B cell (primary cell): ENCODE results near the gene CIAPIN1. TPM values are rescaled to one million over a fixed set of nuclear protein-coding genes. Genes with fewer than 3 reads are reported as not detected.

Experiments used
- ATAC-seq: fragments of 200-7000 bp; cut with Tn5 transposase; one replicate; pipeline ENCODE4 v1.10.0; 2021; ENCODE audit warnings: low read depth, mild to moderate bottlenecking, moderate number of reproducible peaks, moderate library complexity
- CTCF ChIA-PET: fragments of 350-600 bp; sonication (Branson Sonifier 250); formaldehyde crosslinking; loops from one replicate; lab custom pipeline; 2021; ENCODE audit warnings: antibody characterized with exemption, inconsistent platforms; lab: Charles Lee
- POLR2A ChIA-PET: fragments of 350-600 bp; sonication (Branson Sonifier 250); formaldehyde crosslinking; loops from one replicate; lab custom pipeline; 2021; ENCODE audit warnings: antibody characterized with exemption; lab: Charles Lee
- DNase-seq: peaks from one replicate; pipeline ENCODE4 v3.0.0; 2013
- H2AFZ ChIP-seq: 2 replicates; pipeline ENCODE4 v1.6.1; 2012; ENCODE audit warnings: mild to moderate bottlenecking, low read depth, low read length; ENCODE audit not compliant: insufficient read depth, poor library complexity, severe bottlenecking
- H3K27ac ChIP-seq, 2 donors: 1 replicate in 1 of 2; 2 replicates in 1 of 2; pipeline ENCODE4 v1.5.1; 2012 to 2013; ENCODE audit warnings: low read length in 2 of 2, mild to moderate bottlenecking in 2 of 2, moderate library complexity in 1 of 2
- H3K27me3 ChIP-seq, 4 experiments: fragments of 200-600 bp in 1 of 4; sonication (generic) in 1 of 4; replicated peaks in 1 of 4; 1 replicate in 2 of 4; 2 replicates in 2 of 4; pipeline versions ENCODE4 v1.6.1 to v1.7.0; 2013 to 2016; ENCODE audit warnings: low read length in 3 of 4, mild to moderate bottlenecking in 2 of 4, mixed read lengths in 1 of 4, moderate library complexity in 1 of 4; ENCODE audit not compliant: insufficient read depth in 4 of 4, control insufficient read depth in 3 of 4; ENCODE audit errors: control extremely low read depth in 1 of 4
- H3K36me3 ChIP-seq, 2 experiments: replicated peaks in 1 of 2; 1 replicate in 1 of 2; 2 replicates in 1 of 2; pipeline versions ENCODE4 v1.6.1 to v1.7.1; 2013; ENCODE audit warnings: low read length in 1 of 2; ENCODE audit not compliant: insufficient read depth in 2 of 2, control insufficient read depth in 1 of 2; ENCODE audit errors: control extremely low read depth in 1 of 2, extremely low read depth in 1 of 2
- H3K4me1 ChIP-seq, 2 donors: fragments of 200-600 bp in 1 of 2; sonication (generic) in 1 of 2; 1 replicate in 1 of 2; 2 replicates in 1 of 2; pipeline versions ENCODE4 v1.5.1 to v1.6.1; 2013 to 2017; ENCODE audit warnings: low read length in 2 of 2; ENCODE audit not compliant: control insufficient read depth in 2 of 2, insufficient read depth in 2 of 2
- H3K4me2 ChIP-seq: replicated peaks from 2 replicates; pipeline ENCODE3; 2012; ENCODE audit warnings: mild to moderate bottlenecking, low read depth, low read length; ENCODE audit not compliant: poor library complexity, severe bottlenecking
- H3K4me3 ChIP-seq, 5 experiments: fragments of 200-600 bp in 1 of 5; sonication (generic) in 1 of 5; 1 replicate in 3 of 5; 2 replicates in 2 of 5; pipeline versions ENCODE4 v1.5.1 to v1.7.0; 2011 to 2016; ENCODE audit warnings: low read length in 4 of 5, mild to moderate bottlenecking in 4 of 5, low read depth in 2 of 5, control low read depth in 1 of 5, moderate library complexity in 1 of 5; ENCODE audit not compliant: insufficient read depth in 1 of 5; ENCODE audit errors: control extremely low read depth in 1 of 5, extremely low read depth in 1 of 5
- H3K79me2 ChIP-seq: fragments of 200-600 bp; sonication (generic); one replicate; pipeline ENCODE4 v1.6.0; 2016; ENCODE audit warnings: low read length; ENCODE audit not compliant: control insufficient read depth, insufficient read depth
- H3K9ac ChIP-seq: fragments of 200-600 bp; sonication (generic); 2 replicates; pipeline ENCODE4 v1.6.1; 2017; ENCODE audit warnings: mild to moderate bottlenecking, low read length, moderate library complexity
- H3K9me3 ChIP-seq, 3 donors: one replicate each; pipeline versions ENCODE4 v1.6.1 to v1.7.1; 2013; ENCODE audit warnings: low read length in 2 of 3; ENCODE audit not compliant: control insufficient read depth in 2 of 3, insufficient read depth in 1 of 3; ENCODE audit errors: control extremely low read depth in 1 of 3
- H4K20me1 ChIP-seq: 2 replicates; pipeline ENCODE4 v1.6.0; 2012; ENCODE audit warnings: mild to moderate bottlenecking, low read length; ENCODE audit not compliant: insufficient read depth, control insufficient read depth, poor library complexity, severe bottlenecking
- H3K27ac Mint-ChIP-seq: one replicate; pipeline ENCODE4 v1.8.0; 2021; ENCODE audit warnings: mixed read lengths
- H3K27me3 Mint-ChIP-seq: one replicate; pipeline ENCODE4 v1.8.0; 2021; ENCODE audit warnings: mixed read lengths
- H3K4me1 Mint-ChIP-seq: one replicate; pipeline ENCODE4 v1.8.0; 2021; ENCODE audit warnings: mixed read lengths
- H3K4me3 Mint-ChIP-seq: one replicate; pipeline ENCODE4 v1.8.0; 2021; ENCODE audit warnings: mixed read lengths
- H3K9me3 Mint-ChIP-seq: one replicate; pipeline ENCODE4 v1.8.0; 2022; ENCODE audit warnings: mixed read lengths; ENCODE audit not compliant: insufficient read depth
- CTCF ChIP-seq: fragments of 200-600 bp; IDR thresholded peaks from one replicate; pipeline ENCODE4 v1.8.0; 2022; ENCODE audit warnings: antibody characterized with exemption, mild to moderate bottlenecking
- EZH2 ChIP-seq: IDR thresholded peaks from 2 replicates; pipeline ENCODE4 v1.6.1; 2012; ENCODE audit warnings: borderline replicate concordance, low read depth, mild to moderate bottlenecking, moderate library complexity, low read length; ENCODE audit not compliant: insufficient read depth, poor library complexity, severe bottlenecking
- WGBS: methylation state at CpG from one replicate; pipeline ENCODE4 v1.1.5; 2013; ENCODE audit warnings: missing lambda C conversion rate; ENCODE audit not compliant: insufficient coverage; 5-methylcytosine and 5-hydroxymethylcytosine counted together
- intact Hi-C: fragments of 100-400 bp; cut with micrococcal nuclease; formaldehyde crosslinking; loops from one replicate; pipeline ENCODE4 v1.10.0; 2022
- polyA plus RNA-seq: library from polyadenylated mRNA; depleted of rRNA; stranded (reverse); fragments of >200 nt; gene quantifications from 2 replicates; pipeline ENCODE4 v1.2.3, GENCODE V29; 2012
- total RNA-seq, 2 donors: library from RNA; stranded (reverse); fragments of 120-200 nt in 1 of 2; gene quantifications; 1 replicate in 1 of 2; 2 replicates in 1 of 2; pipeline versions ENCODE4 v1.2.3 to v1.2.4, GENCODE V29; 2013 to 2022

The CIAPIN1 gene
- total and polyA plus RNA-seq, 2 donors (not counting 1 experiment from before 2014, with no cell fraction given) = 22.0 to 45.7 TPM

GRCh38 chr16:57473906-57474305, 26.7 kb upstream of the CIAPIN1 start:
- H3K4me1 ChIP-seq = peaks cover 22 to 36% of the 10 kb centered on the region in 2 donors

More at GRCh38 chr16:57473906-57474305, 26.7 kb upstream of the CIAPIN1 start:
- H3K4me1 Mint-ChIP-seq = peaks cover 24% of the 10 kb centered on the region
- Histone ChIP-seq H3K36me3 (peaks cover 1 to 36% of the 10 kb centered on the region in 2 experiments), H3K9me3 (no peaks in the 10 kb centered on the region), H3K79me2 (no peaks in the 10 kb centered on the region), H3K27ac (no peak overlapping the region), H3K4me2 (no peak overlapping the region), H4K20me1 (no peaks in the 10 kb centered on the region), H2AFZ (no peak overlapping the region), H3K4me3 (no peak overlapping the region), H3K9ac (no peak overlapping the region), H3K27me3 (peaks cover 0 to 4% (median 0%) of the 10 kb centered on the region in 4 experiments)
- WGBS = 98% methylated on average over 5 of the region's 8 CpGs
- CTCF ChIA-PET = interaction anchor here (0.7 to 2.2 kb wide), 5 partner anchors 12 to 229 kb away, joined by 3 to 14 read pairs (median 5); partner anchors contain the start of genes ARL2BP and DOK4
- H3K27me3 Mint-ChIP-seq = peaks cover 4% of the 10 kb centered on the region
- no peaks in the 10 kb centered on the region for H3K9me3 Mint-ChIP-seq
- H3K4me3 Mint-ChIP-seq = no peak overlapping the region
- H3K27ac Mint-ChIP-seq = no peak overlapping the region
- TF ChIP-seq CTCF = no peak
- no peak for TF ChIP-seq EZH2
- ATAC-seq (no peak), DNase-seq (no peak)
- intact Hi-C loops = no loop called here
- POLR2A ChIA-PET = interaction anchor here (0.7 kb wide), 1 partner anchor 576 kb away, joined by 3 read pairs; no protein-coding TSS in a partner anchor
